B cell (primary cell): ENCODE data around the gene GABRR3.

Source experiments
- EZH2 ChIP-seq: IDR thresholded peaks from 2 replicates; pipeline ENCODE4 v1.6.1; 2012; ENCODE audit warnings: borderline replicate concordance, low read depth, mild to moderate bottlenecking, moderate library complexity, low read length; ENCODE audit not compliant: insufficient read depth, poor library complexity, severe bottlenecking
- TF ChIP-seq, protein P1 (sequence below): fragments of 200-600 bp; IDR thresholded peaks from one replicate; pipeline ENCODE4 v1.8.0; 2022; ENCODE audit warnings: antibody characterized with exemption, mild to moderate bottlenecking

DNA sequence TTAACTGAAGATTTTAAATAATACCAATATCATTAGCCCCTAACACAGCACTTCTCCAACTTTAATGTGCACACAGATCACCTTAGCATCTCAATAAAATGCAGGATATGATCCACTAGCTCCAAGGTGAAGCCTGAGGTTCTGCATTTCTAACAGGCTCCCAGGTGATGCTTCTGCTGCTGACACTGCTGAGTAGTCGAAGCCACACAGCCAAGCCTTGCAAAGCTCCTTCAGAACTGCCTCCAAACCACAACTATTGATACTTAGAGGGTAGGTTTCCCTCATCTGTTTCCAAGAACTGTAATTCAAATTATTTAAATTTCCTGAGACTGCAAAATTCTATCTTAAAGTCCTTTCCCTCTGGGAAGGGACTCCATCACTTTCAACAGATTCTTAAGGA, 66.7 kb downstream of the GABRR3 start:
- TF ChIP-seq, protein P1, sequence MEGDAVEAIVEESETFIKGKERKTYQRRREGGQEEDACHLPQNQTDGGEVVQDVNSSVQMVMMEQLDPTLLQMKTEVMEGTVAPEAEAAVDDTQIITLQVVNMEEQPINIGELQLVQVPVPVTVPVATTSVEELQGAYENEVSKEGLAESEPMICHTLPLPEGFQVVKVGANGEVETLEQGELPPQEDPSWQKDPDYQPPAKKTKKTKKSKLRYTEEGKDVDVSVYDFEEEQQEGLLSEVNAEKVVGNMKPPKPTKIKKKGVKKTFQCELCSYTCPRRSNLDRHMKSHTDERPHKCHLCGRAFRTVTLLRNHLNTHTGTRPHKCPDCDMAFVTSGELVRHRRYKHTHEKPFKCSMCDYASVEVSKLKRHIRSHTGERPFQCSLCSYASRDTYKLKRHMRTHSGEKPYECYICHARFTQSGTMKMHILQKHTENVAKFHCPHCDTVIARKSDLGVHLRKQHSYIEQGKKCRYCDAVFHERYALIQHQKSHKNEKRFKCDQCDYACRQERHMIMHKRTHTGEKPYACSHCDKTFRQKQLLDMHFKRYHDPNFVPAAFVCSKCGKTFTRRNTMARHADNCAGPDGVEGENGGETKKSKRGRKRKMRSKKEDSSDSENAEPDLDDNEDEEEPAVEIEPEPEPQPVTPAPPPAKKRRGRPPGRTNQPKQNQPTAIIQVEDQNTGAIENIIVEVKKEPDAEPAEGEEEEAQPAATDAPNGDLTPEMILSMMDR = no peak
- no peak for TF ChIP-seq EZH2
